ENCODE results near the gene CCND1. TPM values are rescaled to one million over a fixed set of nuclear protein-coding genes. Genes with fewer than 3 reads are reported as not detected.

The CCND1 gene
- total RNA-seq, 1 experiment from 2014 or later: 372 TPM

DNA sequence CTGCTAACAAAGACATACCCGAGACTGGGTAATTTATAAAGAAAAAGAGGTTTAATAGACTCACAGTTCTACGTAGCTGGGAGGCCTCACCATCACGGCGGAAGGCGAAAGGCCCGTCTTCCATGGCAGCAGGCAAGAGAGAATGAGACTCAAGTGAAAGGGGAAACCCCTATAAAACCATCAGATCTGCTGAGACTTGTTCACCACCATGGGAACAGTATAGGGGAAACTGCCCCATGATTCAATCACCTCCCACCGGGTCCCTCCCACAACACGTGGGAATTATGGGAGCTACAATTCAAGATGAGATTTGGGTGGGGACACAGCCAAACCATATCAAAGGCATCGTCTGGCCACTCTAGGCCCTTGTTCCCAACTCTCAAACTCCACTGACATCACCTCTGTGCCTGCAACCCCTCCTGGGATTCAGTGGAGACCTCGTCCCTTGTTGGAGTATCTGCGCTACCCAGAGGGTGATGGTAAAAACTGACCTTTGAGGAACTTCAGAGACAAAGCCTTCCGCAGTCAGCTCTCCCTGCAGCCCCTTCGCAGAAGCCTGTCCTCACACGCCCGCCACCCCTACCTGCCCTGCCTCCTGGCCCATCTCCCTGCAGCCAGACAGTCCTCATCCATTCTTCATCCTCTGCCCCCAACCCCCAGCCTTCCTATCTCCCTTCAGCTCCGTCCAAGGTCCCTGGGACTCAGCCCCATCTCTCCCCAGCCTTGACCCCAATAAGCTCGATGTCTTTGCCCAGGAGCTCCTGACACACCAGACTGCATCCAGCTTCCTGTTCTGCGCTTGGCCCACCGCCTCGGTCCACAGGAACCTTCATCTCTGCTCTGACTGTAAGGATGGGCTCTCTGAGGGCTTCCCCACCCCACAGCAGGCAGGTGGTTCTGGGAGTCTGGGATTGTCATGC lies 15.8 kb downstream of the CCND1 start:
- H3K27me3 Mint-ChIP-seq (ENCODE audit: low read depth): no peaks in the 10 kb centered on the region
- WGBS (ENCODE audit: extremely low coverage, insufficient read length, low lambda C conversion rate): no CpG with 5 or more reads among the region's 20 CpGs

More for the DNA sequence above, 15.8 kb downstream of the CCND1 start:
- Histone ChIP-seq H3K9ac (ENCODE audit: extremely low read depth, insufficient read length, low read length) (no peak overlapping the region), H3K4ac (ENCODE audit: low read depth, low read length) (no peak overlapping the region), H3K18ac (ENCODE audit: insufficient read length, low read depth, low read length) (no peak overlapping the region), H2BK20ac (ENCODE audit: low read depth, low read length, poor library complexity, severe bottlenecking) (no peak overlapping the region), H3K27me3 (ENCODE audit: insufficient read depth, low read length) (no peaks in the 10 kb centered on the region), H3K14ac (ENCODE audit: insufficient read depth, low read length) (no peak overlapping the region), H4K8ac (replicated peaks; ENCODE audit: insufficient read length, low read depth, low read length) (no peak overlapping the region), H2BK15ac (ENCODE audit: low read depth, low read length) (0 out of 2 replicates have a peak overlapping the region, but pooled peaks have one; percentile 9), H2BK120ac (ENCODE audit: low read depth, low read length, poor library complexity, severe bottlenecking) (no peak overlapping the region), H4K20me1 (ENCODE audit: control insufficient read depth, insufficient read depth, insufficient read length) (no peaks in the 10 kb centered on the region), H2AFZ (ENCODE audit: low read length) (no peak overlapping the region), H2BK12ac (ENCODE audit: insufficient read length, low read depth, low read length) (no peak overlapping the region), H3K79me2 (ENCODE audit: insufficient read depth, low read length) (no peaks in the 10 kb centered on the region), H3K56ac (ENCODE audit: insufficient read length, low read depth, low read length) (no peak overlapping the region), H2BK5ac (ENCODE audit: insufficient read length, low read length) (no peak overlapping the region), H2AK5ac (ENCODE audit: insufficient read length, low read length) (no peak overlapping the region), H3K4me2 (ENCODE audit: insufficient read depth, insufficient read length, low read length) (no peak overlapping the region), H3K27ac (ENCODE audit: insufficient read length, low read depth, low read length) (no peak overlapping the region), H4K5ac (ENCODE audit: insufficient read length, low read depth, low read length) (no peak overlapping the region), H3K9me3 (ENCODE audit: control insufficient read depth, low read depth, low read length) (no peaks in the 10 kb centered on the region), H3K79me1 (ENCODE audit: insufficient read depth, low read depth, low read length, poor library complexity, severe bottlenecking) (no peaks in the 10 kb centered on the region), H3T11ph (ENCODE audit: low read length) (no peak overlapping the region), H3K4me1 (ENCODE audit: insufficient read depth, low read length) (no peaks in the 10 kb centered on the region), H3K23ac (ENCODE audit: insufficient read length, low read depth, low read length) (no peak overlapping the region), H4K91ac (ENCODE audit: insufficient read length, low read depth, low read length) (no peak overlapping the region), H3K23me2 (ENCODE audit: insufficient read length, low read depth, low read length, poor library complexity, severe bottlenecking) (no peaks in the 10 kb centered on the region)
- H3K9me3 Mint-ChIP-seq: no peaks in the 10 kb centered on the region
- H3K4me3 Mint-ChIP-seq: no peak overlapping the region
- TF ChIP-seq, protein P1, sequence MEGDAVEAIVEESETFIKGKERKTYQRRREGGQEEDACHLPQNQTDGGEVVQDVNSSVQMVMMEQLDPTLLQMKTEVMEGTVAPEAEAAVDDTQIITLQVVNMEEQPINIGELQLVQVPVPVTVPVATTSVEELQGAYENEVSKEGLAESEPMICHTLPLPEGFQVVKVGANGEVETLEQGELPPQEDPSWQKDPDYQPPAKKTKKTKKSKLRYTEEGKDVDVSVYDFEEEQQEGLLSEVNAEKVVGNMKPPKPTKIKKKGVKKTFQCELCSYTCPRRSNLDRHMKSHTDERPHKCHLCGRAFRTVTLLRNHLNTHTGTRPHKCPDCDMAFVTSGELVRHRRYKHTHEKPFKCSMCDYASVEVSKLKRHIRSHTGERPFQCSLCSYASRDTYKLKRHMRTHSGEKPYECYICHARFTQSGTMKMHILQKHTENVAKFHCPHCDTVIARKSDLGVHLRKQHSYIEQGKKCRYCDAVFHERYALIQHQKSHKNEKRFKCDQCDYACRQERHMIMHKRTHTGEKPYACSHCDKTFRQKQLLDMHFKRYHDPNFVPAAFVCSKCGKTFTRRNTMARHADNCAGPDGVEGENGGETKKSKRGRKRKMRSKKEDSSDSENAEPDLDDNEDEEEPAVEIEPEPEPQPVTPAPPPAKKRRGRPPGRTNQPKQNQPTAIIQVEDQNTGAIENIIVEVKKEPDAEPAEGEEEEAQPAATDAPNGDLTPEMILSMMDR (conservative IDR thresholded peaks at IDR 0.05): no peak
- H3K36me3 Mint-ChIP-seq (ENCODE audit: insufficient read depth in 1 of 3, low read depth in 3 of 3): peaks cover 0 to 28% (median 26%) of the 10 kb centered on the region in 3 experiments; a peak in 6 of 7 replicates
- peak overlapping the region in 2 of 3 experiments; percentile 32 to 49; a peak in 1 of 7 replicates for H3K27ac Mint-ChIP-seq
- peaks cover 33 to 35% of the 10 kb centered on the region in 2 experiments for H3K4me1 Mint-ChIP-seq
- peak; percentile 28 for DNase-seq
